Stimulated activated CD4-positive, alpha-beta T cell treated with anti-CD3 and anti-CD28 coated beads, Interleukin-12 subunit alpha, Interleukin-12 subunit beta, amount 100 ng/mL, for 48 hours (primary cell): ENCODE results near the gene HTRA3.

Experiments
- DNase-seq, 3 donors: peaks; one replicate each; pipeline ENCODE4 v3.0.0-alpha.2; 2020; ENCODE audit warnings: low read depth in 2 of 3, low spot score in 1 of 3

HTRA3 gene

GRCh38 chr4:8278421-8279287, 9.1 kb downstream of the HTRA3 start:
- DNase-seq = no peak

GRCh38 chr4:8279321-8280157, 10.0 kb downstream of the HTRA3 start:
- DNase-seq = no peak

GRCh38 chr4:8280158-8280875, 10.8 kb downstream of the HTRA3 start:
- DNase-seq = no peak

GRCh38 chr4:8280876-8281440, 11.4 kb downstream of the HTRA3 start:
- DNase-seq = no peak

GRCh38 chr4:8281519-8282133, 12.1 kb downstream of the HTRA3 start:
- DNase-seq = no peak

- no peak for DNase-seq
Measured at GRCh38 chr4:8282134-8282641, 12.6 kb downstream of the HTRA3 start.

- DNase-seq = no peak
Measured at GRCh38 chr4:8282742-8283141, 13.2 kb downstream of the HTRA3 start.

GRCh38 chr4:8283161-8283560, 13.6 kb downstream of the HTRA3 start:
- no peak for DNase-seq

- DNase-seq = no peak
Measured at GRCh38 chr4:8283631-8284121, 14.1 kb downstream of the HTRA3 start.

- DNase-seq = no peak
Measured at GRCh38 chr4:8284391-8284790, 14.8 kb downstream of the HTRA3 start.

GRCh38 chr4:8285143-8285975, 15.8 kb downstream of the HTRA3 start:
- DNase-seq = no peak

- no peak for DNase-seq
Measured at GRCh38 chr4:8285976-8286718, 16.6 kb downstream of the HTRA3 start.

GRCh38 chr4:8286719-8287342, 17.3 kb downstream of the HTRA3 start:
- no peak for DNase-seq

GRCh38 chr4:8287343-8288280, 18.1 kb downstream of the HTRA3 start:
- no peak for DNase-seq

- no peak for DNase-seq
Measured at GRCh38 chr4:8289151-8289750, 19.7 kb downstream of the HTRA3 start.

GRCh38 chr4:8289956-8290700, 20.6 kb downstream of the HTRA3 start:
- DNase-seq = no peak
